GM23338 (cell line): ENCODE measurements around the gene IMMP2L. TPM values are rescaled to one million over a fixed set of nuclear protein-coding genes. Genes with fewer than 3 reads are reported as not detected.

Experiments
- ATAC-seq: fragments of 200-7000 bp; cut with Tn5 transposase; 3 replicates; pipeline ENCODE4 v1.9.1; 2020
- DNase-seq: peaks from one replicate; pipeline ENCODE4 v3.0.0-alpha.2; 2015; ENCODE audit warnings: low spot score
- H2AFZ ChIP-seq: fragments of 200-600 bp; sonication (generic); 2 replicates; pipeline ENCODE4 v1.8.0; 2016; ENCODE audit warnings: antibody characterized with exemption, mild to moderate bottlenecking, moderate library complexity
- H3F3A ChIP-seq: fragments of 200-600 bp; sonication (generic); replicated peaks from 2 replicates; pipeline ENCODE4 v1.8.0; 2017; ENCODE audit warnings: antibody characterized with exemption, mixed run types, low read depth
- H3K27ac ChIP-seq: fragments of 200-600 bp; sonication (generic); 2 replicates; pipeline ENCODE4 v1.6.1; 2016; ENCODE audit warnings: low read depth
- H3K27me3 ChIP-seq: fragments of 200-600 bp; sonication (generic); 2 replicates; pipeline ENCODE4 v1.8.0; 2016; ENCODE audit warnings: mild to moderate bottlenecking, mixed run types, moderate library complexity; ENCODE audit not compliant: insufficient read depth
- H3K36me3 ChIP-seq: fragments of 200-600 bp; sonication (generic); 2 replicates; pipeline ENCODE4 v1.8.0; 2016; ENCODE audit warnings: mild to moderate bottlenecking; ENCODE audit not compliant: insufficient read depth
- H3K4me1 ChIP-seq: fragments of 200-600 bp; sonication (generic); 2 replicates; pipeline ENCODE4 v1.8.0; 2016; ENCODE audit warnings: mild to moderate bottlenecking, moderate library complexity; ENCODE audit not compliant: insufficient read depth
- H3K4me2 ChIP-seq: fragments of 200-600 bp; sonication (generic); 2 replicates; pipeline ENCODE4 v1.7.1; 2017; ENCODE audit warnings: mixed run types
- H3K4me3 ChIP-seq: fragments of 200-600 bp; sonication (generic); 2 replicates; pipeline ENCODE4 v1.6.1; 2016; ENCODE audit warnings: mixed run types
- H3K79me2 ChIP-seq: fragments of 200-600 bp; sonication (generic); replicated peaks from 2 replicates; pipeline ENCODE4 v1.8.0; 2017; ENCODE audit warnings: mild to moderate bottlenecking; ENCODE audit not compliant: insufficient read depth
- H3K9me2 ChIP-seq: fragments of 200-600 bp; sonication (generic); 2 replicates; pipeline ENCODE4 v1.8.0; 2017; ENCODE audit not compliant: insufficient read depth
- H4K20me1 ChIP-seq: fragments of 200-600 bp; sonication (generic); replicated peaks from 2 replicates; pipeline ENCODE4 v1.8.0; 2017; ENCODE audit warnings: mild to moderate bottlenecking; ENCODE audit not compliant: insufficient read depth
- H3K27ac Mint-ChIP-seq: 2 replicates; pipeline ENCODE4 v1.8.0; 2020; ENCODE audit warnings: inconsistent platforms, mild to moderate bottlenecking, moderate library complexity, mixed read lengths
- H3K27me3 Mint-ChIP-seq: 3 replicates; pipeline ENCODE4 v1.8.0; 2022; ENCODE audit warnings: low read depth, mild to moderate bottlenecking, moderate library complexity, mixed read lengths, inconsistent platforms; ENCODE audit not compliant: insufficient read depth, poor library complexity
- H3K36me3 Mint-ChIP-seq: 3 replicates; pipeline ENCODE4 v1.8.0; 2021; ENCODE audit warnings: low read depth, mild to moderate bottlenecking, inconsistent platforms, moderate library complexity, mixed read lengths
- H3K4me1 Mint-ChIP-seq: 3 replicates; pipeline ENCODE4 v1.8.0; 2020; ENCODE audit warnings: mild to moderate bottlenecking, inconsistent platforms, mixed read lengths
- H3K4me3 Mint-ChIP-seq: 3 replicates; pipeline ENCODE4 v1.8.0; 2021; ENCODE audit warnings: moderate library complexity, mild to moderate bottlenecking, inconsistent platforms, mixed read lengths
- H3K9me3 Mint-ChIP-seq: 3 replicates; pipeline ENCODE4 v1.8.0; 2020; ENCODE audit warnings: moderate library complexity, mild to moderate bottlenecking, inconsistent platforms, mixed read lengths
- POLR2AphosphoS5 ChIP-seq: IDR thresholded peaks from 2 replicates; pipeline ENCODE4 v1.6.1; 2016; ENCODE audit warnings: antibody characterized with exemption, low read depth
- STAT1 ChIP-seq: IDR thresholded peaks from one replicate; pipeline ENCODE4 v1.6.1; 2016; ENCODE audit warnings: antibody characterized with exemption; ENCODE audit not compliant: unreplicated experiment
- ZNF114 ChIP-seq: fragments of 250-450 bp; sonication (Bioruptor Pico); IDR thresholded peaks from 2 replicates; pipeline ENCODE4 v1.5.0; 2020; ENCODE audit warnings: mild to moderate bottlenecking, moderate library complexity
- ZNF331 ChIP-seq: fragments of 250-450 bp; sonication (Bioruptor Pico); IDR thresholded peaks from 2 replicates; pipeline ENCODE4 v1.5.0; 2020; ENCODE audit warnings: low read depth, mild to moderate bottlenecking, moderate library complexity
- polyA plus RNA-seq: library from polyadenylated mRNA; unstranded; fragments of >200 nt; fragmentation: Nextera tagmentation; extraction: Ambion mirVana; gene quantifications from 2 replicates; pipeline ENCODE4 v1.2.1, GENCODE V29; 2016
- total RNA-seq: library from RNA; depleted of rRNA; stranded (reverse); fragments of >200 nt; shearing (Covaris generic); gene quantifications from 2 replicates; pipeline ENCODE4 v1.2.3, GENCODE V29; 2014
- TF ChIP-seq, protein P1 (sequence below): IDR thresholded peaks from 2 replicates; pipeline ENCODE4 v1.6.1; 2016; ENCODE audit warnings: antibody characterized with exemption
- TF ChIP-seq, protein P2 (sequence below): IDR thresholded peaks from one replicate; pipeline ENCODE4 v1.6.1; 2018; ENCODE audit warnings: antibody characterized with exemption; ENCODE audit not compliant: unreplicated experiment
- TF ChIP-seq, protein P3 (sequence below): fragments of 250-450 bp; sonication (Bioruptor Pico); IDR thresholded peaks from 2 replicates; pipeline ENCODE4 v1.5.0; 2020; ENCODE audit warnings: mild to moderate bottlenecking, moderate library complexity

Gene IMMP2L
- total and polyA plus RNA-seq, 2 experiments from 2014 or later: 7.3 to 14.0 TPM

DNA sequence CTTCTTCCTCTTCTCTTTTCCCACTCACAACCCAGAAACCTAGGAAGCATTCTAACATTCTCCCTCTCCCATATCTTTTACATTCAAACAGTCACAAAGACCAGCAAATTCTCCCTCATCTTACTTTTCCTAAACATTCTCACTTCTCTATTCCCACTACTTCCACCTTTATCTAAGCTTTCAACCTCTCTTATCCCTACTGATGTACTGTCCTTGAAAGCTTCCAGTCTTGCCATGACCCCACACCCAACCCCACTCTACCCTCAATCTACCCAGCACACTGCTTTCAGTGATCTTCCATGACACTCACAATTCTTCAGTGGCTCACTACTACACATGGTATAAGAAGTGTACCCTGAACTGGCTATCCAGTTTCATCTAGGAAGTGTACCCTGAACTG is 5.3 kb downstream of the IMMP2L start:
- H3F3A ChIP-seq: no peaks in the 10 kb centered on the region
- no peaks in the 10 kb centered on the region; the same call in 1 of the 2 replicates for H3K9me2 ChIP-seq
- no peaks in the 10 kb centered on the region for H4K20me1 ChIP-seq
- H3K4me3 ChIP-seq: no peak overlapping the region
- TF ChIP-seq, protein P1, sequence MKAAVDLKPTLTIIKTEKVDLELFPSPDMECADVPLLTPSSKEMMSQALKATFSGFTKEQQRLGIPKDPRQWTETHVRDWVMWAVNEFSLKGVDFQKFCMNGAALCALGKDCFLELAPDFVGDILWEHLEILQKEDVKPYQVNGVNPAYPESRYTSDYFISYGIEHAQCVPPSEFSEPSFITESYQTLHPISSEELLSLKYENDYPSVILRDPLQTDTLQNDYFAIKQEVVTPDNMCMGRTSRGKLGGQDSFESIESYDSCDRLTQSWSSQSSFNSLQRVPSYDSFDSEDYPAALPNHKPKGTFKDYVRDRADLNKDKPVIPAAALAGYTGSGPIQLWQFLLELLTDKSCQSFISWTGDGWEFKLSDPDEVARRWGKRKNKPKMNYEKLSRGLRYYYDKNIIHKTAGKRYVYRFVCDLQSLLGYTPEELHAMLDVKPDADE: no peak
- TF ChIP-seq, protein P2, sequence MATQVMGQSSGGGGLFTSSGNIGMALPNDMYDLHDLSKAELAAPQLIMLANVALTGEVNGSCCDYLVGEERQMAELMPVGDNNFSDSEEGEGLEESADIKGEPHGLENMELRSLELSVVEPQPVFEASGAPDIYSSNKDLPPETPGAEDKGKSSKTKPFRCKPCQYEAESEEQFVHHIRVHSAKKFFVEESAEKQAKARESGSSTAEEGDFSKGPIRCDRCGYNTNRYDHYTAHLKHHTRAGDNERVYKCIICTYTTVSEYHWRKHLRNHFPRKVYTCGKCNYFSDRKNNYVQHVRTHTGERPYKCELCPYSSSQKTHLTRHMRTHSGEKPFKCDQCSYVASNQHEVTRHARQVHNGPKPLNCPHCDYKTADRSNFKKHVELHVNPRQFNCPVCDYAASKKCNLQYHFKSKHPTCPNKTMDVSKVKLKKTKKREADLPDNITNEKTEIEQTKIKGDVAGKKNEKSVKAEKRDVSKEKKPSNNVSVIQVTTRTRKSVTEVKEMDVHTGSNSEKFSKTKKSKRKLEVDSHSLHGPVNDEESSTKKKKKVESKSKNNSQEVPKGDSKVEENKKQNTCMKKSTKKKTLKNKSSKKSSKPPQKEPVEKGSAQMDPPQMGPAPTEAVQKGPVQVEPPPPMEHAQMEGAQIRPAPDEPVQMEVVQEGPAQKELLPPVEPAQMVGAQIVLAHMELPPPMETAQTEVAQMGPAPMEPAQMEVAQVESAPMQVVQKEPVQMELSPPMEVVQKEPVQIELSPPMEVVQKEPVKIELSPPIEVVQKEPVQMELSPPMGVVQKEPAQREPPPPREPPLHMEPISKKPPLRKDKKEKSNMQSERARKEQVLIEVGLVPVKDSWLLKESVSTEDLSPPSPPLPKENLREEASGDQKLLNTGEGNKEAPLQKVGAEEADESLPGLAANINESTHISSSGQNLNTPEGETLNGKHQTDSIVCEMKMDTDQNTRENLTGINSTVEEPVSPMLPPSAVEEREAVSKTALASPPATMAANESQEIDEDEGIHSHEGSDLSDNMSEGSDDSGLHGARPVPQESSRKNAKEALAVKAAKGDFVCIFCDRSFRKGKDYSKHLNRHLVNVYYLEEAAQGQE: no peak
- TF ChIP-seq ZNF331 (CRISPR knock-in tag): no peak
- TF ChIP-seq, protein P3, sequence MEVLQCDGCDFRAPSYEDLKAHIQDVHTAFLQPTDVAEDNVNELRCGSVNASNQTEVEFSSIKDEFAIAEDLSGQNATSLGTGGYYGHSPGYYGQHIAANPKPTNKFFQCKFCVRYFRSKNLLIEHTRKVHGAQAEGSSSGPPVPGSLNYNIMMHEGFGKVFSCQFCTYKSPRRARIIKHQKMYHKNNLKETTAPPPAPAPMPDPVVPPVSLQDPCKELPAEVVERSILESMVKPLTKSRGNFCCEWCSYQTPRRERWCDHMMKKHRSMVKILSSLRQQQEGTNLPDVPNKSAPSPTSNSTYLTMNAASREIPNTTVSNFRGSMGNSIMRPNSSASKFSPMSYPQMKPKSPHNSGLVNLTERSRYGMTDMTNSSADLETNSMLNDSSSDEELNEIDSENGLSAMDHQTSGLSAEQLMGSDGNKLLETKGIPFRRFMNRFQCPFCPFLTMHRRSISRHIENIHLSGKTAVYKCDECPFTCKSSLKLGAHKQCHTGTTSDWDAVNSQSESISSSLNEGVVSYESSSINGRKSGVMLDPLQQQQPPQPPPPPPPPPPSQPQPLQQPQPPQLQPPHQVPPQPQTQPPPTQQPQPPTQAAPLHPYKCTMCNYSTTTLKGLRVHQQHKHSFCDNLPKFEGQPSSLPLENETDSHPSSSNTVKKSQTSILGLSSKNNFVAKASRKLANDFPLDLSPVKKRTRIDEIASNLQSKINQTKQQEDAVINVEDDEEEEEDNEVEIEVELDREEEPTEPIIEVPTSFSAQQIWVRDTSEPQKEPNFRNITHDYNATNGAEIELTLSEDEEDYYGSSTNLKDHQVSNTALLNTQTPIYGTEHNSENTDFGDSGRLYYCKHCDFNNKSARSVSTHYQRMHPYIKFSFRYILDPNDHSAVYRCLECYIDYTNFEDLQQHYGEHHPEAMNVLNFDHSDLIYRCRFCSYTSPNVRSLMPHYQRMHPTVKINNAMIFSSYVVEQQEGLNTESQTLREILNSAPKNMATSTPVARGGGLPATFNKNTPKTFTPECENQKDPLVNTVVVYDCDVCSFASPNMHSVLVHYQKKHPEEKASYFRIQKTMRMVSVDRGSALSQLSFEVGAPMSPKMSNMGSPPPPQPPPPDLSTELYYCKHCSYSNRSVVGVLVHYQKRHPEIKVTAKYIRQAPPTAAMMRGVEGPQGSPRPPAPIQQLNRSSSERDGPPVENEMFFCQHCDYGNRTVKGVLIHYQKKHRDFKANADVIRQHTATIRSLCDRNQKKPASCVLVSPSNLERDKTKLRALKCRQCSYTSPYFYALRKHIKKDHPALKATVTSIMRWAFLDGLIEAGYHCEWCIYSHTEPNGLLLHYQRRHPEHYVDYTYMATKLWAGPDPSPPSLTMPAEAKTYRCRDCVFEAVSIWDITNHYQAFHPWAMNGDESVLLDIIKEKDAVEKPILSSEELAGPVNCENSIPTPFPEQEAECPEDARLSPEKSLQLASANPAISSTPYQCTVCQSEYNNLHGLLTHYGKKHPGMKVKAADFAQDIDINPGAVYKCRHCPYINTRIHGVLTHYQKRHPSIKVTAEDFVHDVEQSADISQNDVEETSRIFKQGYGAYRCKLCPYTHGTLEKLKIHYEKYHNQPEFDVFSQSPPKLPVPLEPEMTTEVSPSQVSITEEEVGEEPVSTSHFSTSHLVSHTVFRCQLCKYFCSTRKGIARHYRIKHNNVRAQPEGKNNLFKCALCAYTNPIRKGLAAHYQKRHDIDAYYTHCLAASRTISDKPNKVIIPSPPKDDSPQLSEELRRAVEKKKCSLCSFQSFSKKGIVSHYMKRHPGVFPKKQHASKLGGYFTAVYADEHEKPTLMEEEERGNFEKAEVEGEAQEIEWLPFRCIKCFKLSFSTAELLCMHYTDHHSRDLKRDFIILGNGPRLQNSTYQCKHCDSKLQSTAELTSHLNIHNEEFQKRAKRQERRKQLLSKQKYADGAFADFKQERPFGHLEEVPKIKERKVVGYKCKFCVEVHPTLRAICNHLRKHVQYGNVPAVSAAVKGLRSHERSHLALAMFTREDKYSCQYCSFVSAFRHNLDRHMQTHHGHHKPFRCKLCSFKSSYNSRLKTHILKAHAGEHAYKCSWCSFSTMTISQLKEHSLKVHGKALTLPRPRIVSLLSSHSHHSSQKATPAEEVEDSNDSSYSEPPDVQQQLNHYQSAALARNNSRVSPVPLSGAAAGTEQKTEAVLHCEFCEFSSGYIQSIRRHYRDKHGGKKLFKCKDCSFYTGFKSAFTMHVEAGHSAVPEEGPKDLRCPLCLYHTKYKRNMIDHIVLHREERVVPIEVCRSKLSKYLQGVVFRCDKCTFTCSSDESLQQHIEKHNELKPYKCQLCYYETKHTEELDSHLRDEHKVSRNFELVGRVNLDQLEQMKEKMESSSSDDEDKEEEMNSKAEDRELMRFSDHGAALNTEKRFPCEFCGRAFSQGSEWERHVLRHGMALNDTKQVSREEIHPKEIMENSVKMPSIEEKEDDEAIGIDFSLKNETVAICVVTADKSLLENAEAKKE (CRISPR knock-in tag): no peak
- no peak for TF ChIP-seq STAT1
- TF ChIP-seq ZNF114 (CRISPR knock-in tag): no peak
- no peak for TF ChIP-seq POLR2AphosphoS5
- H3K79me2 ChIP-seq: peaks cover 7% of the 10 kb centered on the region; the same call in 1 of the 2 replicates
- H3K4me1 ChIP-seq: peaks cover 6% of the 10 kb centered on the region
- H3K27ac Mint-ChIP-seq: no peak overlapping the region
- H2AFZ ChIP-seq: no peak overlapping the region
- H3K36me3 ChIP-seq: peaks cover 11% of the 10 kb centered on the region; the same call in 1 of the 2 replicates
- H3K9me3 Mint-ChIP-seq: no peaks in the 10 kb centered on the region; the same call in 2 of the 3 replicates
- H3K27me3 Mint-ChIP-seq: peaks cover 4% of the 10 kb centered on the region
- ATAC-seq (no peak), DNase-seq (no peak)
- H3K4me3 Mint-ChIP-seq: no peak overlapping the region
- peaks cover 32% of the 10 kb centered on the region for H3K36me3 Mint-ChIP-seq
- H3K4me2 ChIP-seq: no peak overlapping the region
- peaks cover 16% of the 10 kb centered on the region; the same call in 2 of the 3 replicates for H3K4me1 Mint-ChIP-seq
- H3K27me3 ChIP-seq: no peaks in the 10 kb centered on the region
- H3K27ac ChIP-seq: no peak overlapping the region
